Mesodermal cell (in vitro differentiated cells): ENCODE results near the gene SFMBT2.
"Not testable (repeated sequence)": the region's sequence is repeated elsewhere in the genome, so short reads cannot be mapped to it uniquely, and the experiment has no call there.

ENCODE experiments used
- H3K27ac ChIP-seq: 2 replicates; pipeline ENCODE4 v1.7.0; 2013; ENCODE audit warnings: mild to moderate bottlenecking, low read depth, low read length, moderate library complexity; ENCODE audit not compliant: severe bottlenecking
- H3K36me3 ChIP-seq: 2 replicates; pipeline ENCODE4 v1.7.1; 2013; ENCODE audit warnings: mild to moderate bottlenecking, low read length, moderate library complexity; ENCODE audit not compliant: control insufficient read depth, insufficient read depth
- H3K4me1 ChIP-seq: one replicate; pipeline ENCODE4 v1.7.1; 2013; ENCODE audit warnings: mild to moderate bottlenecking, low read length; ENCODE audit not compliant: insufficient read depth, control insufficient read depth, poor library complexity, severe bottlenecking
- H3K4me3 ChIP-seq: 2 replicates; pipeline ENCODE4 v1.7.0; 2013; ENCODE audit warnings: low read length, control low read depth, mild to moderate bottlenecking; ENCODE audit not compliant: insufficient read depth, poor library complexity, severe bottlenecking; ENCODE audit errors: extremely low read depth
- H3K9me3 ChIP-seq: 2 replicates; pipeline ENCODE4 v1.7.1; 2013; ENCODE audit warnings: mild to moderate bottlenecking, low read length, moderate library complexity; ENCODE audit not compliant: control insufficient read depth
- WGBS, 2 experiments: methylation state at CpG; one replicate each; pipeline ENCODE4 v1.1.5; 2013; ENCODE audit warnings: missing lambda C conversion rate in 2 of 2; ENCODE audit not compliant: insufficient coverage in 2 of 2; 5-methylcytosine and 5-hydroxymethylcytosine counted together

Gene SFMBT2

GRCh38 chr10:7196284-7196683 is 214.6 kb downstream of the SFMBT2 start:
- Histone ChIP-seq H3K36me3 (no peaks in the 10 kb centered on the region), H3K4me1 (no peaks in the 10 kb centered on the region), H3K27ac (no peak overlapping the region), H3K4me3 (no peak overlapping the region), H3K9me3 (no peaks in the 10 kb centered on the region)
- WGBS, 2 experiments, result 90 to 93% methylated on average over 5 of the region's 5 CpGs

GRCh38 chr10:7195118-7195517 is 215.7 kb downstream of the SFMBT2 start:
- 82 to 98% methylated on average over 3 to 6 of the region's 6 CpGs for WGBS, 2 experiments
- Histone ChIP-seq H3K4me3 (no peak overlapping the region), H3K27ac (no peak overlapping the region), H3K4me1 (no peaks in the 10 kb centered on the region), H3K36me3 (no peaks in the 10 kb centered on the region), H3K9me3 (no peaks in the 10 kb centered on the region)

- WGBS, 2 experiments, result 91 to 100% methylated on average over 2 to 4 of the region's 5 CpGs
- H3K27ac ChIP-seq, result no peak overlapping the region
- H3K9me3 ChIP-seq, result no peaks in the 10 kb centered on the region
- no peaks in the 10 kb centered on the region for H3K36me3 ChIP-seq
- no peak overlapping the region for H3K4me3 ChIP-seq
- H3K4me1 ChIP-seq, result no peaks in the 10 kb centered on the region
Observed at GRCh38 chr10:7194571-7194970, 216.3 kb downstream of the SFMBT2 start.

DNA sequence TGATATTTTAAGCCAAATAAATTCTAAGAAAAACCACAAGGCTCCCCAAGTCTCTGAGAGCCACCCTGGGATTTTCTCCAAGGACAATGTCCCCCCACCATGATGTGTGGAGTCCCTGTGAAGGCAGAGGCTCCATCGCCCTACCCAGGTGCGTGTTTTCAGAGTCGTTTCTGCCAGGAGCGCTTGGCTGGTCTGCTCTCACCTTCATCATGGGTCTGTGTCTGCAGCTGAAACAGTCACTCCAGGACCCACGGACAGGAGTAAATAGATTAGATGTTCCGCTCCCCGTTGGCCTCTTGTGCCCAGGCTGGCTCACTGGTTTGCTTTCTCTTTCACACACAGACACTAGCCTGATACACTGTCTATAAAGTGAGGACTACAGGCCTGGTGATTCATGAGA is 217.5 kb downstream of the SFMBT2 start:
- Histone ChIP-seq H3K4me1 (no peaks in the 10 kb centered on the region), H3K4me3 (no peak overlapping the region), H3K36me3 (no peaks in the 10 kb centered on the region), H3K27ac (no peak overlapping the region), H3K9me3 (no peaks in the 10 kb centered on the region)
- 89 to 96% methylated on average over 5 to 6 of the region's 7 CpGs for WGBS, 2 experiments

DNA sequence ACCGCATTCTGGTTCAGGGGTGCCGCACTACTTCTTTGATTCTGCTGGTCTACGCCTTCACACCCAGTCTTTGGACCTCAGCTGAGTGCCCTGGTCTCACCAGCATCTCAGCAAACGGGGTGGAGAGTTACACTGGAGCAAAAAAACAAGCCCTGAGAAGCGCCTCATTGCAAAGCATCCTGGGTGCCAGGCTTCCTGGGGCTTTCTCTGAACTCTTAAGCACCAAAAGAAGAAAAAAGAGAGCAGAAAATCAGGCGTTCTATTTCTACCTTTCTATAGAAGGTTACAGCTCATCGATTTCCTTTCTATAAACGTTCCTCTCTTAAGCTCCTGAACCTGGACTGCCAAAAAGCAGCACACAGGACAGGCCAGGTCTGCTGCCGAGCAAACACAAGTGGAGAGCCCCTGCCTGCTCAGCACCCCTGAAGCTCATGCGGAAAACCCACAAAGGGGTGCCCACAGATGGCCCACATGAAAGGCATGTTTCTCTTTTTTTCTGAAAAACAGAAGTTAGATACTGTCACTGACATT is 217.9 kb downstream of the SFMBT2 start:
- Histone ChIP-seq H3K4me3 (no peak overlapping the region), H3K4me1 (no peaks in the 10 kb centered on the region), H3K27ac (no peak overlapping the region), H3K9me3 (no peaks in the 10 kb centered on the region), H3K36me3 (no peaks in the 10 kb centered on the region)
- 86 to 92% methylated on average over 7 to 9 of the region's 10 CpGs for WGBS, 2 experiments

GRCh38 chr10:7192061-7192460 is 218.8 kb downstream of the SFMBT2 start:
- Histone ChIP-seq H3K9me3 (no peaks in the 10 kb centered on the region), H3K36me3 (no peaks in the 10 kb centered on the region), H3K4me1 (no peaks in the 10 kb centered on the region), H3K27ac (no peak overlapping the region), H3K4me3 (no peak overlapping the region)
- 89 to 92% methylated on average over 5 to 8 of the region's 9 CpGs for WGBS, 2 experiments

GRCh38 chr10:7190772-7191171 is 220.1 kb downstream of the SFMBT2 start:
- H3K9me3 ChIP-seq, H3K27ac ChIP-seq, H3K36me3 ChIP-seq, H3K4me1 ChIP-seq, H3K4me3 ChIP-seq: not testable (repeated sequence)
- WGBS, 2 experiments, result 93 to 100% methylated on average over 4 to 5 of the region's 5 CpGs

- H3K36me3 ChIP-seq, result no peaks in the 10 kb centered on the region
- 86 to 90% methylated on average over 5 to 6 of the region's 11 CpGs for WGBS, 2 experiments
- no peaks in the 10 kb centered on the region for H3K9me3 ChIP-seq
- H3K4me3 ChIP-seq, result no peak overlapping the region
- H3K27ac ChIP-seq, result no peak overlapping the region
- H3K4me1 ChIP-seq, result no peaks in the 10 kb centered on the region
Observed at GRCh38 chr10:7189909-7190308, 220.9 kb downstream of the SFMBT2 start.

- 82 to 89% methylated on average over 8 to 9 of the region's 9 CpGs for WGBS, 2 experiments
- Histone ChIP-seq H3K27ac (no peak overlapping the region), H3K36me3 (no peaks in the 10 kb centered on the region), H3K4me3 (no peak overlapping the region), H3K9me3 (no peaks in the 10 kb centered on the region), H3K4me1 (no peaks in the 10 kb centered on the region)
Observed at GRCh38 chr10:7188456-7189050, 222.3 kb downstream of the SFMBT2 start.

DNA sequence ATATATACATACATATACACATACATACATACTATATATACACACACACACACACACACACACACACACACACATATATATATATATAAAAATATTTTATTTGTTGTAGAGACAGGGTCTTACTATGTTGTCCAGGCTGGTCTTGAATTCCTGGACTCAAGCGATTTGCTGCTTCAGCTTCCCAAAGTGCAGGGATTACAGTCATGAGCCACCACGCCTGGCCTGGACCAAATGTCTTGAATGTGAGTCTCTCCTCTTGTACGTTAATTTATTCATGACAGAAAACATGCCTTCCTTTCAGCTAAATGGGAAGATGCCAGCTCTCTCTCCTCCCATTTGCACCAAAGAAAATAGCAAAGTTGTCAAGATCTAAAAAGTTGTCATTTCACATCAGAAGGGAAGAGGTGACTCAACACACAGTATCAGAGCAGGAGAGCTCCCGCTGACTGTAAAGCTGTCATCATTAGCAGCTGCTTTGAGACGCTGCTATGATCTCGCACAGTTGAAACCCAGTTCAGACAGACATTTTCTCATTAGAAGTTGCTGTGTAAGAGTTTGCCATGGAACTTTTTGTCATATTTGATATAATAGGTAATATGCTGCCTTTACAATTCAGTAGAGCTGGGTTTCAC is 224.3 kb downstream of the SFMBT2 start:
- Histone ChIP-seq H3K4me3 (no peak overlapping the region), H3K36me3 (no peaks in the 10 kb centered on the region), H3K4me1 (no peaks in the 10 kb centered on the region), H3K9me3 (no peaks in the 10 kb centered on the region), H3K27ac (no peak overlapping the region)
- WGBS, 2 experiments, result 93 to 96% methylated on average over 3 to 6 of the region's 6 CpGs

DNA sequence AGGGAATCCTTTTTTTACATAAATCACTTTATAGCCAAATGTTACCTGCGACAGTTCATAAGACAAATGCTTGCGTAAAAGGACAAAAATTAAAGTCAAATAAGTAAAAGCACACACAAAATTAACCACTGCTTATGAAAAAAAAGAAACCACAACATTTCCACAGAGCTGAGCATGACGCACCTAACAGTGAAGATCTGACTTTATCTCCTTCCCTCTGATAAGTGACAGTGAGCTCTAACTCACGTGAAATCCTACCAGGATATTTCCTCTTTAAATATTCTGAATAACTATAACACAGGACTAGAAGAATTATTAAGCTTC is 225.5 kb downstream of the SFMBT2 start:
- Histone ChIP-seq H3K36me3 (no peaks in the 10 kb centered on the region), H3K4me1 (no peaks in the 10 kb centered on the region), H3K4me3 (no peak overlapping the region), H3K27ac (no peak overlapping the region), H3K9me3 (no peaks in the 10 kb centered on the region)
- WGBS, 2 experiments, result 93 to 100% methylated on average over 1 to 3 of the region's 4 CpGs
